NCI-H1930 (cell line): ENCODE measurements around the gene GRM8.
A peak's percentile ranks its signal among the peaks of the same experiment; 100 is the strongest.

ENCODE experiments used
- DNase-seq, 2 experiments: peaks; one replicate each; lab custom pipeline; 2025; lab: John Stamatoyannopoulos, UW

Gene GRM8

DNA sequence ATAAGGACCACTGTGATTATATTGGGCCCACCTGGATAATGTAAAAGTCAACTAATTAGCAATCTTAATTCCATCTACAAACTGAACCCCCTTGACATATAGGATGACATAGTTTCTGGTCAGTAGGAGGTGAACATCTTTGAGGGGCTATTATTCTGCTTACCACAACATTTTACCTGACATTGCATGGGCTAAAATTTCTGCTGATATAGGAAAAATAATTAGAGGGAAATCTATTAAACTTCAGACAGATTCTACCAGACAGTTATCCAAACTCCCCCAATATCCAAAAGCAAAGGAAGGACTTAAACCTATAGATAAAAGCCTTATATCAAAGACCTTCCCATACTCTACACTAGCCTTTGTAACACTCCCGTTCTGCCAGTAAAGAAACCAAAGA lies 443.6 kb downstream of the GRM8 start:
- DNase-seq = no peak

- no peak for DNase-seq
Observed at GRCh38 chr7:126806614-126807013, 446.1 kb downstream of the GRM8 start.

DNA sequence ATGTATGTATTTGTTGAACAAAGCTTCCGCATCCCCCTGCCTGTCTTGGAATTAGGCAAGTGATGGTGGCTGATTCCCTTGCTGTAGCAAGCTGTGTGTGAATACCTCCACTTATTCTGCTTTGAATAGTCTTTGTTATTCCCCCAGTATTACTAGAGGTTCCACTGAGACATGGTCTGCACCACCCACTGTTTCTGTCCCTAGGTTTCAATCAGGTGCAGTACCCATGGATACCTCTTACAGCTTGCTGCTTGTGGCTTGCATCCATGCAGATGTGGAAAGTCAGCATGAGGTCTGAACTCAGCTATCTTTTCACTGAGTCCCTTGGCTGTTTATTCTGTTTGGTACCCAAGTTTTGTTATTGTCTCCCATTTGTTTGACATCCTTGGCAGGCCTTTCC lies 447.4 kb downstream of the GRM8 start:
- no peak for DNase-seq

- no peak for DNase-seq
Observed at GRCh38 chr7:126804604-126805003, 448.1 kb downstream of the GRM8 start.

DNA sequence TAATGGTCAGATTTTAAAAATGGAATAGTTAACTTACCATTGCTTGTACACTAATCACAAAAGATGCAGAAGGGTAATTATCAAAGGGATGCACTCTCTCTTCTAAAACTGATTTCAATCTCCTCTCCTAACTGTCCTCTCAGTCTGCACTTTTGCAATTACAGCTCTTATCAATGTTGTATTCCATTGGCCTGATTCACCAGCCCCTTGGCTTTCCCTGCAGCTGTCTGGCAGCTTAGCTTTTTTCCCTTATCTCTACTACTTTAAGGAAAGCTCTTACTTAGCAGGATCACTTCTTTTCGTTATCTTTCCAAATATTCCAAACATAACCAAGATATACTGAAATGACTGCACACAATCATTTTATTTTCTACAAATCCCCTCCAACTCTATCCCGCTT lies 448.8 kb downstream of the GRM8 start:
- no peak for DNase-seq

DNA sequence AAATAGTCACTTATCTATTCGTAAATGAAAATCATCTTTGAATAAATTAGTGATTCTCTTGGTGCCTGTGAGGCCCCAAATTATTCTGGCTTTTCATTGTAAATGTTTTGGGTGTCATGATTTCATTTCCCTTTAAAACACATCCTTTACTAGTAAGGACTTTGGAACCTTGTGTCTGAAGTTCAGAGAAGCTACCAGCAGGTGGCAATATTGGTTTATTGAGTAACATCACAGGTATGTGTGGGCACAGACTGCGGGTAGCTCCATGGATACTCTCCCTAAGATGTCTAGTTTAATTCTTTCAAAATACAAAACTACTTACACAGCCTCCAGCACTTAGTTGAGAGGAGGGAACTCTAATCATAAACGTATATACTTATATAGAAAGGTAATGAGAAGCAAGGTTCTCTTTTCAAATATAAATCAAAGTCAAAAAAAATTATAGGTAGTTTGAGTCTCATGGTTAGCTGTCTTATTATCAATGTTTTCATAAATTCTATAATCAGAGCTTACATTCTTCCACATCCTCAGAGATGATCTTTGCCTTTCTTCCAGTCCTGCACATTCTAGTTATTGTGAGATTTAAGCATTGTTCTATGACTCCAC lies 449.6 kb downstream of the GRM8 start:
- peak; percentile 60 to 74 for DNase-seq

DNA sequence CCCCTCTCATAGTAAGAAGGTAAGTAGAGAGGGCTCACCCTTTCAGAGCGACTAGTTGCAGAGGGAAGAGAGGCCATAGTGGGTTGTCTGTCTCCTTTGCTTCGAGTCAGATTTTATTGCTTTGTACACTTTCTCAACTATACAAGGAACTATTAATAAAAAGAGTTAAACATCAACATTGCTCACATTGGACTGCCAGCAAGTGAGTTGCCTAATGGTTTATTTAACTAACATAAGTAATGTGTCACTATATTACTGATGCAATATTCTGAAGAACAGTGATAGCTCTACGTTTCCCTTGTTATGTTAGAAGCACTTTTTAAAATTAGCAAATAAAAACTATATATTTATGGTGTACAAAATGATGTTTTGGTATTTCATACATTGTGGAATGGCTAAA lies 451.0 kb downstream of the GRM8 start:
- no peak for DNase-seq

GRCh38 chr7:126799541-126799940 lies 453.2 kb downstream of the GRM8 start:
- no peak for DNase-seq

GRCh38 chr7:126792521-126792920 lies 460.2 kb downstream of the GRM8 start:
- no peak for DNase-seq

DNA sequence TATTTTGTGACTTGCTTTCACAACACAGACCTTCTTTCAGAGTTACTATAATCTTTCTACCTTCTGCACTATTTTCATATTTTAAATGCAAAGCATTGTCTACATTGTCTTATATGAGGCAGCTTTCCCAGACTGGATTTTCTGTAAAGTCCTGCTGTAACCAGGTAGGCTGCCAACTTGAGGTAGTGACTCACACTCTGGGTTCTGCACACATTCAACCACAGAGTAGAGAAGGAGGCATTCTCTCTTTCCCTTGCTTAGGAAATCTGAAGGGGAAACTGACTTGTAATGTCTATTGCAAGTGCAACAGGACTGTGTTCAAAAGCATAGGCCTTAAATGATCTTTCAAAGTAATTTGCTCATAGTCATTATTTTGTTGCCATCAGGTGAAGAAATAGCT lies 461.4 kb downstream of the GRM8 start:
- no peak for DNase-seq

GRCh38 chr7:126790763-126791162 lies 462.0 kb downstream of the GRM8 start:
- no peak for DNase-seq

DNA sequence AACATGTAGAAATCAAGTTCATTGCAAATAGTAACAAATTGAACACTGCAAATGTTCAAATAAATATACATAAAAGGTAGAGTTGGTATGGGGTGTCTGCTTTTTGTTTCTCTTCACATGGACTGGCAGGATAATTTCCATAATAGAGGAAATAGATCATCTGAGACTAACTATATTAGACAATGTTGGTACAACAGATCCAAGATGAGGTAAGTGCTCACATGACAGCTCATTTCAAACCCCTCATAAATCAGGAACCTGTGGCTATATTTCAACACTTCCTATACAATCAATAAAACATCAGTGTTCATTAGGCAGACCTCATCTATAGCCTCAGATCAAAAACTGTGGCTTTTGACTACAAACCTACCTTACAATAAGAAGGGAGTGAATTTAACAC lies 469.1 kb downstream of the GRM8 start:
- DNase-seq = no peak

- no peak for DNase-seq
Observed at GRCh38 chr7:126780993-126781392, 471.7 kb downstream of the GRM8 start.

- peak in 1 of 2 experiments; percentile 5 for DNase-seq
Observed at GRCh38 chr7:126778101-126778500, 474.6 kb downstream of the GRM8 start.

- no peak for DNase-seq
Observed at GRCh38 chr7:126776498-126776897, 476.2 kb downstream of the GRM8 start.

DNA sequence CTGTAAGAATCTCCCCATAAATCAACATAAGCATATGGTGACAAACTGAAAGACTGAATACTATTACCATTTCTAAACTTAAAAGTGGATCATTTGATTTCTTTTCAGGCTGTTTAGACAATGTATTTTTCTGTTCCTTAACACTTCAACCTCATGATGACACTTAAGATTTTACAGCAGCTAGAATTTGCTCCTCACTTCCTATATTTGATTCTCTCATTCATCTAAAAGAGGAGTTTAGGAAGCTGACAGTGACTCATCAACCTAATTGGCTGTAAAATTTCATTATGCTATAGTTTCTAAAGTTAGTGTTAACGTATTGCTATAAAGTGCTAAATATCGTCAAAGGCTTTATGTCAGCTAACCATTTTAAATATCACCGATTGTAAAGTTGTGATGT lies 478.7 kb downstream of the GRM8 start:
- no peak for DNase-seq

- DNase-seq = no peak
Observed at GRCh38 chr7:126768836-126769235, 483.9 kb downstream of the GRM8 start.

DNA sequence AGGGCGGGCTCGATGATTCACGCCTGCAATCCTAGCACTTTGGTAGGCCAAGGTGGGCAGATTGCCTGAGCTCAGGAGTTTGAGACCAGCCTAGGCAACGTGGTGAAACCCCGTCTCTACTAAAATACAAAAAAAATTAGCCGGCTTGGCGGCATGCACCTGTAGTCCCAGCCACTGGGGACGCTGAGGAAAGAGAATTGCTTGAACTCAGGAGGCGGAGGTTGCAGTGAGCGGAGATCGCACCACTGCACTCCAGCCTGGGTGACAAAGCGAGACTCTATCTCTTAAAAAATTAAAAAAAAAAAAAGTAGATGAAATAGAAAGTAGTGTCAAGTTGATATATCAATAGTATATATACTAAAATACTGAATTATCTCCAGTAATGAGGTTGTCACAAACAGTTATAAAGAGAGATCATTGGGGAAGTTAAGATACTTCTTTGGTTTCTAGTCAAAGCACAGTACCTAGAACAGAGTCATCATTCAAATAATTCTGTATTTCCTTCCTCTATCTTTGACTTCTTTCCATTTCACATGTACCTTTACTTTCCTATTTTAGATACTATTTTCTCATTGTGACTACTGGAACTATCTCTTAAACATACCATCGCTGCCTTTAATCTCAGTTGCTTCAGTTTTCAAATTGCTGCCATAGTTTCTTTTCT lies 491.7 kb downstream of the GRM8 start:
- DNase-seq = no peak

GRCh38 chr7:126755381-126755780 lies 497.4 kb downstream of the GRM8 start:
- no peak for DNase-seq

GRCh38 chr7:126750207-126750911 lies 502.4 kb downstream of the GRM8 start:
- DNase-seq = no peak

DNA sequence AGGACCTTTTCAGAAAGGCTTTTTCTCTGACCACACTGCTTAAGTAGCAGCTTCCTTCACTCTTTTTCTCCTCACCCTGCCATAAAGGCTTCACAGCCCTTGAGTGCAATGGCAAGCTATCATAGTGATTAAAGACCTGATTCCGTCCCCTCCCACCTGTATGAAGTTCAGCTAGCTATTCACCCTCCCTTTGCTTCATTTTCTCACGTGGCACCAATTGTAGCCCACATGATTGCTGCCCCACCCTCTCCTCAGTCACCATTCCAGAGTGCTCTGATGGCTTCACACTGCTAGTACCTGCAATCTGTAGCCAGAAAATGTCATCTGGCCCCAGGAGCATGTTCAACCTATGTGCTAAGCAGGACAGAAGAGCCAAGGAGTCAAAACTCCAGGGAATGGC lies 523.8 kb downstream of the GRM8 start:
- no peak for DNase-seq

DNA sequence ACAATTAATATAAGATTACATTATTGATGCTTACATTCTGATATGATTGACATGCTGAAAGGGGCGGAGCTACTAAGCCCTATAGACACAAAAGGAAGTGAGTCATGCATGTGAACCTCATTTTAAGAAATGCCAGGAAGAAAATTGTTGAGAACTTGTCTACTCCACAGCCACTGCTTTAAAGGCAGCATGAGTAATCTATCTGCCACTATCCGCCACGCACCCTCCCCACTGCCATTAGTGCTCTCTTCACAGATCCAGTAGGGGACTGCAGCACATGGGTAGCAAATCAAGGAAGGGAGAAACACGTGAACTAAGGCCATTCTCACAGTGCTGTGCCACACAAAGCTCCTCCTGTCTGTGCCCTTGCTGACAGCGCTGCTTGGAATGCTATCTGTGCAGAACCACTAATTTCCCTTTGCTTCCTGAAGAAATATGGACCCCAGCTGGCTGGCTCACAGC lies 524.8 kb downstream of the GRM8 start:
- no peak for DNase-seq

- DNase-seq = no peak
Observed at GRCh38 chr7:126723966-126724544, 528.7 kb downstream of the GRM8 start.
